GM18511 (cell line): ENCODE results near the gene PACS2.

Experiments used
- ATAC-seq: cut with Tn5 transposase; IDR thresholded peaks from one replicate; pipeline ENCODE4 v1.9.1; 2021; ENCODE audit warnings: mild to moderate bottlenecking, moderate library complexity; ENCODE audit not compliant: unreplicated experiment

The PACS2 gene

GRCh38 chr14:105398044-105398725 lies 83.6 kb downstream of the PACS2 start, which contains the start of gene TEX22:
TSS of gene TEX22 (plus strand) at chr14:105398538. CDS start at chr14:105399341, 803 bp downstream.
- ATAC-seq: peak; percentile 88

- peak; percentile 58 for ATAC-seq
Measured at GRCh38 chr14:105398726-105399465, 84.3 kb downstream of the PACS2 start.

DNA sequence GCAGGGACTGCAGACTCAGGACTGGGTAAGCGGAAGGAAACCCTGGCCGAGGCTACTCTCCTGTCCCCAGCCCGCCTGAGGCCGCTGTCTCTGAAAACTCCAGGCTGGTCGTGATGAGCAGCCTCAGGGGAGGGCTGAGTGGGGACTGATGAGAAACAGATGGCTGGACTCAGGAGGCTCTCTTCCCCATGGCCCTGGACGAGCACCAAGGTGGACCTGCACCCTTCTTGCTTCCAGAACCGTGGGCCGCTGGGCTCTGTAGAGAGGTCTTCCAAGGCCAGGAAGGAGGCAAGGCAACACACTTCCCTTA lies 84.9 kb downstream of the PACS2 start:
- no peak for ATAC-seq

DNA sequence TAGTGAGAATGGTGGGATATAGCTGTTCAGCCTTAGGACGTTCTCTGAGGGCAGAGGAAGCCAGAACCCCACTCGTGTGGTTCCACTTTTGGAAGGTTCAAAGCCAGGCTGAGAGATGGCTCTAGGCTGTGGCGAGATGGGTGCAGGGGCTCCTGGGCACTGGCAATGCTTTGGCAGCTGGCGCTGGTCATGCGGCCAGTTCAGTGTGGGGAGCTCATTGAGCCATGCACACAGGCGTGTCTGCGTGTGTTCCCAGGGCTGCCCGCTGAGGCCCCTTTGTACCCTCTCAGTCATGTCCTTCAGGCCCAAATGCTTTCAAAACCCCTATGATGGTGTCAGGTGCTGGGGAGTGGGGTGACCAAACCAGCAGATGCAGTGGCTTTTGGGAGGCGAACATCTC lies 85.5 kb downstream of the PACS2 start:
- no peak for ATAC-seq

DNA sequence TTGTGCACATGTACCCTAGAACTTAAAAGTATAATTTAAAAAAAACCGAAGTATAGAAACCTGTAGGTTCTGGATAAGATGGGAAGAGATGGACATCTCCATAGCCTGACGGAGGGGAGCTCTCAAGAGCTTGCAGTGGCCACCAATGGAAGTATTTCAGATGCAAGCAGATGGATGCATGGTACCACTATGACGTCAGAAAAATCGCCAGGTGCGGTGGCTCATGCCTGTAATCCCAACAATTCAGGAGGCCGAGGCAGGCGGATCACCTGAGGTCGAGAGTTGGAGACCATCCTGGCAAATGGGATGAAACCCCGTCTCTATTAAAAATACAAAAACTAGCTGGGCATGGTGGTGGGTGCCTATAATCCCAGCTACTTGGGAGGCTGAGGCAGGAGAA lies 87.2 kb downstream of the PACS2 start:
- no peak for ATAC-seq

GRCh38 chr14:105408592-105408991 lies 94.0 kb downstream of the PACS2 start:
- no peak for ATAC-seq

DNA sequence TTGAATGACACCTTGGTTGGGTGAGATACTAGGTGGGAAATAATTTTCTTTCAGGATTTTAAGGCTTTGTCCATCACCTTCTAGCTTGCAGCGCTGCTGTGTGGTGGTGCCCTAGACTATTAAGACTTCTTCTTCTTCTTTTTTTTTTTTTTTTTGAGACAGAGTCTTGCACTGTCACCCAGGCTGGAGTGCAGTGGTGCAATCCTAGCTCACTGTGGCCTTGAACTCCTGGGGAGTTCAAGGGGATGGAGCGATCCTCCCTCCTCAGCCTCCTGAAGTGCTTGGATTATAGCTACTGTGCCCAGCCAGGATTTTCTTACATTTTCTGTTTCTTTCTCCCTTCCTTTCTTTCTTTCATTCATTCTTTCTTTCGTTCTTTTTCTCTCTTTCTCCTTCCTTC lies 94.8 kb downstream of the PACS2 start:
- ATAC-seq: no peak

DNA sequence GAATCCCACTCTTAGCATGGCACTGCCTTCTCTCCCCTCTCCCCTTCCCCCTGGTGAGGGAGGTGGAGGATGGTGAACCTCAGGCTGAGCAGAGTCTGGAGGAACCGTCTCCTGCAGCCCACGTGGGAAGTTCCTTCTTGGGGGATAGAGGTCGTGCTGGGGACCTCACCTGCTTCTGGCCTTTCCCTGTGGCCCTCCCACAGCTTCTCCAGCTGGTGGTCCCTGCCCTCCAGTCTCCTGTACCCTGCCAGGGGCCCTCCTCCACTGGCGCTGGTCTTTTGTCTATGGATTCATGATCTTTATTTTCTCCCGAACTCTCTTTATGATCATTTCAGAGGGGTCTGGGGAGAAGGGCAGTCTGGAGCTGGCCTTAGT lies 96.1 kb downstream of the PACS2 start:
- ATAC-seq: no peak

- ATAC-seq: no peak
Measured at GRCh38 chr14:105411017-105411941, 96.7 kb downstream of the PACS2 start.

GRCh38 chr14:105411985-105412770 lies 97.6 kb downstream of the PACS2 start:
- no peak for ATAC-seq

DNA sequence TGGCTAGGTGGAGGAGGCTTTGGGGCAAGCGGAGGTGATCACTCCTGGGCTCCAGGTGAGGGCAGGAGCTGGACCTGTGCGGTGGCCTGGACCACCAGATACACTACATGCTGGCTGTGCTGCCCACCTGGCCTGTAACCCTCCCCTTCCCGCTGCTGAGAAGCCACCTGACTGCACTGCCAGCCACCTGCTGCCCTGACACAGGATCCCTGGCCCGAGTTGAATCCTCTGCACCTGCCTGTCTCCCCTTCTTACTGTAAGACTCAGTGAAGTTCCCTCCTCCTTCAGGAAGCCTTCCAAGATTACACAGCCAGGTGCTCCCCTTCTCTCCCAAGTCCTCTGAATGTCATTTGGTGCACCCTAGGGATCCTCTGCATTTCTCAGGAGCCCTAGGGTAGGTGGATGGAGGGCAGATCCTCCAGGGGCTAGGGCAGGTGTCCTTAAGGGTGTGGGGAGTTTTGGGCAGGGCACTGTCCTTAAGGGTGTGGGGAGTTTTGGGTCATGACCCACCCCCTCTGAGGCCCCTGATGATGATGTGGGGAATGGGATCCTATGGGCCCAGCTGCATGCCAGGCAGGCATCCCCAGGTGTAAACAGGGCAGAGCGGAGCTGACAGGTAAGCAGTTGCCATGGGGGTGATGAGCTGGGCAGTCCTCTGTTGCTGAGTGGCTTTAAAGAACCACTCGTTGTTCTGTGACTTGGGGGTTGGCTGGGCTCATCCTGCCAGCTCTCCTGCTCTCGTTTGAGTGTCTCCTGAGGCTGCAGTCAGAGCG lies 98.4 kb downstream of the PACS2 start:
- ATAC-seq: no peak

DNA sequence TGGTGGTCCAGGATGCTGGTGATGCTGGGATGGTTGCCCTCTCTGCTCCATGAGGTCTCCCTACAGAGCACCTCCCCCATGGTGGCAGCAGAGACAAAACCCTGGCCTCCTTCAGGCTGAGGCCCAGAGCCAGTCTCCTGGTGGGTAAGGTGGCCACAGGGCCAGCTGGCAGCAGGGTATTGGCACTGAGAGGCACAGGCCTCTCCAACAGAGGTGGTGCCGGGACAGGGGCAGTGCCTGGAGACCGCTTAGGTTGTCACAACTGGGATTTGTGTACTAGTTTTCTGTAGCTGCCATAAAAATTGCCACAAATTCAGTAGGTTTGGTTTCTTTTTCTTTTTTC lies 99.0 kb downstream of the PACS2 start:
- ATAC-seq: no peak

DNA sequence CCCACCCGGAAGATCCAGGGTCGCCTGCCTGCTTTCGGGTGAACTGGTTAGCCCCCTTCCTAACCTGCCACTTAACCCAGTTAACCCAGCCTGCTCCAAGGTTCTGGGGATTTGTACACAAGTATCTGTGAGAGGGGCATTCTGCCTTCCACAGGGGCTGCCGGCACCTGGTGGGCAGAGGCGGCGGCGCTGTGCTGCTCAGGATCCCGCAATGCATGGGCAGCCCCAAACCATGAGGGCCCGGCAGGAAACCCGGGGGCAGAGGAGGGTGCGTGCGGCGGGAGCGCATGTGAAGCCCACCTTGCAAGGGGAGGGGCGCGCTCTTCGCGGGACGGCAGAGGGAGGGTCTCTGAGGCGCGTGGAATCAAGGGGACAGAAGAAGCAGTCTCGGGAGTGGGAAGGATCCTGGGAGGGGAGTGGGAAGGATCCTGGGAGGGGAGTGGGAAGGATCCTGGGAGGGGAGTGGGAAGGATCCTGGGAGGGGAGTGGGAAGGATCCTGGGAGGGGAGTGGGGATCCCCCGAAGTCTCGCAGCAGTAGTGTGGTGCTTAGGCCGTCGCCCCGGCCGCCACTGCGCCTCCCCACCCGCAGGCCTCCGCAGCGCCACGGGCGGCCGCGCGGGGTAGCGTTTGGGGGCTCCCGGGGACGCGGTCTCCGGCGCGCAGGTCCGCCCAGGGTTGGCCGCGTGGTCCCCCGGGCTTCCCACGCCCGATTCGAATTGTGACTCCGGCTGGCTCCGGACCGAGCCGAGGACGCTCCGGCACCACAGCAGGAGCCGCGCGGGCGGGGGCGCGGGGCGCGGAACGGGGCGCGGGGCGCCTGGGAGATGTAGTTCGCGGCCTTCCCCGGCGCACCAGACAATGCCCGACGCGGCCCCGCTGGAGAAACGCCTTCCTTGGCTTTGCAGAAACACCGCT lies 100.2 kb downstream of the PACS2 start:
- peak; percentile 59 for ATAC-seq

DNA sequence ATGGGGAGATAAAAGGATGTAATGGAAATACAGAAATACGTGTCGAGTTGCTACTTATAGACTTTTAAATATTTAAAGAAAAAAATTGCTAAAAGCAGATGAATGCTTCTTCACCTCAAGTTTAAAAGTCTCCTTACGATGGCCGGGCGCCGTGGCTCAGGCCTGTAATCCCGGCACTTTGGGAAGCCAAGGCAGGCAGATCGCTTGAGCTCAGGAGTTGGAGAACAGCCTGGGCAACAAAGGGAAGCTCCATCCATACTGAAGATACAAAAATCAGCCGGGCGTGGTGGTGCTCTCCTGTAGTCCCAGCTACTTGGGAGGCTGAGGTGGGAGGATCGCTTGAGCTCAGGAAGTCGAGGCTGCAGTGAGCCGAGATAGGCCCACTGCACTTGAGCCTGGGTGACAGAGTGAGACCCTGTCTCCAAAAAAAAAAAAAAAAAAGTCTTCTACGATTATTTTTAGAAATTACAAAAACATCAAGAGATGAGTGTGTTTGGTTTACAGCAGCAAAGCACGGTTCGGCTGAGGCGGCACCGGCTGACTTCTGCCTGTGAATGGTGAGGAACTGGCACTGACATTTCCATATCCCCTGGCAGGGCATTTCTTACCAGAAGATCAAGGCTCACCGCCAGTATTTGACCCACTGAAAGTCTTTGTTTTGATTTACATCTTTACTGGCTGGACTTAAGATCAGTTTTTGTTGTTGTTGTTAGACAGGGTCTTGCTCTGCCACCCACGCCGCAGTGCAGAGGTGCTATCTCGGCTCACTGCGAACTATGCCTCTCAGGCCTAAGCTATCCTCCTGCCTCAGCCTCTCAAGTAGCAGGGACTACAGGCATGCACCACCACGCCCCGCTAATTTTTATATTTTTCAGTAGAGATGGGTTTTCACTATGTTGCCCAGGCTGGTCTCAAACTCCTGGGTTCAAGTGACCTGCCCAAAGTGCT lies 101.2 kb downstream of the PACS2 start:
- ATAC-seq: no peak

DNA sequence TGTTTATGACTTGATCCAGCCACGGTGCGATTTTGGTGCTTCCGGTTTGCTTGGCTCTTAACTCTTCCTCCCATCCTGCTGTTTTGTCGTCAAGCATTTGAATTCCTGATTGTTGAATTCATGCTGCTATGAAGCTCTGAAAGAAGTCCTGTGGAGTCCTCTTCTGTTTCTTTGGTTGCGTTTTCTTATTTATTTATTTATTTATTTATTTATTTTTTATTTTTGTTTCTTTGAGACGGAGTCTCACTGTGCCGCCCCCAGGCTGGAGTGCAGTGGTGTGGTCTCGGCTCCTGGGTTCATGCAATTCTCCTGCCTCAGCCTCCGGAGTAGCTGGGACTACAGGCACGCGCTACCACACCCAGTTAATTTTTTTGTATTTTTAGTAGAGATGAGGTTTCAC lies 102.1 kb downstream of the PACS2 start:
- no peak for ATAC-seq

- ATAC-seq: no peak
Measured at GRCh38 chr14:105417690-105418121, 103.2 kb downstream of the PACS2 start.

DNA sequence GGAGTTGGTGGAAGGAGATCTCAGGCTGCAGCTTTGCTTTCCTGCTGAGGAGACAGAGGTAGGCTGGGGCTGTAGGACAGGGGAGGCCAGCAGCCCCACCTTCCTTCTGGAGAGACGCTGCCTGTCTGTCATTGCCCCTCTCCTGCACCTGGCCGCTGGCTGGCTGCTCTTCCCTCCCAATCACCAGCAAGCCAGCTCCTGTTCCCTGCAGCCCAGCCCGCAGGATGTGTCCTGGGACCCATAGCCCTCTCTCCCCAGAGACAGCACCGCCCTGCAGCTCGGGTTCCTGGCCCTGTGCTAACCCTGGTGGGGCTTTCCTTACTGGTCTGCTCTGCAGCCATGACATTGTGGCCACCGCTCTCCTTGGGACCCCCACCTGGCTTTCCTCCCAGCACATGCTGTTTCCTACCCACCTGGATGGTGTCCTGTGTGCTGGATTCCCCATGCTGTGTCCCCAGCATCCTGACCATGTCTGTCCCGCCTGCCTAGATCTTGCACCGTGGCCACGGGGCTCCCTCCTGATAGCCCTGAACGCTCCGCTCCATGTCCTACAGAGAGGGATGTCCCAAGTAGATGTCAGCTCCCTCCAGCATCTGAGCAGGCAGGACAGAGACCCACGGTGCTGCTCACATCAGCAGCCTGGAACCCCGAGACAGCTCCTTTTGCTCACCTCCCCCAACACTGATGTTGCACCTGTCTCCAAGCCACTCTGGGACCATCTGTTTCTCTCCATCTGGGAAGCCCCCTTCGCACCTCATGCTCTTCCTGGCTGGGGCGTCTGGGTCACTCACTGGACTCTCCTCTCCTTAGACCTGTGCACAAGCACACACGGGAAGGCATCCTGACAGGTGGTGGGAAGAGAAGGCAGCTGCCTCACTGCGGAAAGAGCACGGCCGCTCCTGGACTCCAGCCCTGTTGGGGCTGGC lies 104.0 kb downstream of the PACS2 start:
- ATAC-seq: no peak
